GM18867 (cell line): ENCODE results near the gene NPTN.
A peak's percentile ranks its signal among the peaks of the same experiment; 100 is the strongest.
"Not testable (repeated sequence)": the region's sequence is repeated elsewhere in the genome, so short reads cannot be mapped to it uniquely, and the experiment has no call there.

Experiments
- ATAC-seq: cut with Tn5 transposase; IDR thresholded peaks from one replicate; pipeline ENCODE4 v1.9.1; 2021; ENCODE audit warnings: mild to moderate bottlenecking, moderate library complexity; ENCODE audit not compliant: unreplicated experiment

The NPTN gene

DNA sequence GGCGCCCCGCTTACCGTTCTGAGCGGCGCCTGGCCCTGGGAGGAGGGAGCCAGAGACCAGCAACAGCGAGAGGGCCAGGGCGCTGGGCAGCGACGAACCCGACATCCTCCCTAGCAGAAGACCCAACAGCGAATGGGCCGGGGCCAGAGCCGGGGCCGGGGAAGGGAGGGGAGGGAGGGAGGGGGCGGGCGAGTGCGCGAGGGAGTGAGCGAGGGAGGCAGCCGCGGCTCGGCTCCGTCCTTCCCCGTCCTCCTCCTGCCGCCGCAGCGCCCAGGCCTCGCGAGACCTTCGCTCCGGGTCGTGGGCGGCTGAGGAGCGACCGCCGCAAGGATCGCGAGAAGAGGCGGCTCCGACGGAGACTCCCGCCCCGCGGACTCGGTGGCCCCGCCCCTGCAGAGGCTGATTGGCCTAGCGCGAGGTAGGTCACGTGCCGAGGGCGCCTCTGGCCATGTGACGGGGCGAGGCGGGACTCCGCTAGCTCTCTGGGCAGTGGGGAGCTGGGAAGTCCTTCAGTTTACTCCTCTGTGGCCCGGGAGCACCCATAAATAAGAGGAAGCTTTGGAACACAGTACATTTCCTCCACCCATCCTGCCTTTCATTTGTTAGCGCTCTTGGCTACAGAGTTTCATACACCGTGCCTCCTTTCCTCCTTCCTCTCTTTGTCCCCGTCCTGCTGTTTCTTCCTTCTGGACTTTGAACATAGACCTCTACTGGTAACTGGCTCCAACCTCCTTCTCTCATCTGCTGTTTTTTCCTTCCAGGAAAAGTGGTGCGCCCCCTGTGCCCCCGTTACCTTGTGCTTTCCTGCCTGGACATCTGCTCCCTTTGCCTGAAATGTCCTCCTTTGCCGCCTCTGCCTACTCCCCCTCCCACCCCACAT, at the start of gene NPTN:
TSS of gene NPTN (minus strand) at position 279 of the 880 bp plus-strand sequence. CDS start at position 105, 174 bp downstream.
- ATAC-seq: peak; percentile 88

DNA sequence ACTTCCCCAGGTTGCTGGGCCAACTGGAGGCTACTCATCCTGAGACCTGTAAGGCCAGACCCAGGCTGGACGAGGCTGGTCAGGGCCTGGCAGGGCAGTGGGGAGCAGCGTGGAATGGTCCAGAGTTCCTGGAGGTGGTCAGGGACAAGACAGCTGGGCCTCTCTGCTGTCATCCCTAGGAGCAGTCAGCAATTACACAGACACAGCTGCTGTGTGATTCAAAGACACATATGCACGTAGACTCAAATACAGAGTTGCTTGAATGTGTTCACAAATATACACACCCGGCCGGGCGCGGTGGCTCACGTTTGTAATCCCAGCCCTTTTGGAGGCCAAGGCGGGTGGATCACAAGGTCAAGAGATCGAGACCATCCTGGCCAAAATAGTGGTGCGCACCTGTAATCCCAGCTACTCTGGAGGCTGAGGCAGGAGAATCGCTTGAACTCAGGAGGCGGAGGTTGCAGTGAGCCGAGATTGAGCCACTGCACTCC, 49.5 kb upstream of the NPTN start:
- no peak for ATAC-seq

DNA sequence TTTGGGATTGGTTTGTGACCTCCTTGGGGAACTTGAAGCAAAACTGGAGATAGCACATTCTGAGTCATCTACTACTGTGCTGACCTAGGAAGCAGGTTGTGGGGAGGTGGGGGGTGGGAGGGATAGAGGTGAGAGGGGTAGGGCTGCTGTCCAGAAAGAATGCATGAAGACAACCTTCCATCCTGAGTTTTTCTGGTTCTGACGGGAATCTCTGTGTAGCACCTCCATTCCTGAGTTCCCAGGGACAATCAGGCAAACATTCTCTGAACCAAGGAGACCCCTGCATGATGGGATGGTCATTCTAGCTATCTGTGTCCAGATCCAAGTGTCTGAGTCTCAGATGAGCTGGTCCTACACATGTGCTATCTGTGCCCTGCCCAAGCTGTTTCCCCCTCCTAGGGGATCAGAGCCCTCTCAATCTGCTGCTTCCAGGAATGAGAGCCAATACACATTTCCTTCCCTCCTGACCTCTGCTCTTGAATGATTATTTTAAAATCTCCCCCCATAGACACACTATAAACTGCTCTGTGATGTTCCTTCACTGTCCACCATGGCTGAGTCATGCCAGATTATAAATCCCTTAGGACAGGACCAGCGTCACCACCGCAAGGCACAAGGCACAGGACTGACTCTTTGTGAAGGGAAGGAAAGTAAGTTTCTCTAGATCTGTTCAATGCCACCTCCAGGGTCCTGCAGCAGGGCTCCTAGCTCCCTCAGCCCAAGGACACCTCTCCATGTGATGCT, 48.8 kb upstream of the NPTN start:
- ATAC-seq: no peak

DNA sequence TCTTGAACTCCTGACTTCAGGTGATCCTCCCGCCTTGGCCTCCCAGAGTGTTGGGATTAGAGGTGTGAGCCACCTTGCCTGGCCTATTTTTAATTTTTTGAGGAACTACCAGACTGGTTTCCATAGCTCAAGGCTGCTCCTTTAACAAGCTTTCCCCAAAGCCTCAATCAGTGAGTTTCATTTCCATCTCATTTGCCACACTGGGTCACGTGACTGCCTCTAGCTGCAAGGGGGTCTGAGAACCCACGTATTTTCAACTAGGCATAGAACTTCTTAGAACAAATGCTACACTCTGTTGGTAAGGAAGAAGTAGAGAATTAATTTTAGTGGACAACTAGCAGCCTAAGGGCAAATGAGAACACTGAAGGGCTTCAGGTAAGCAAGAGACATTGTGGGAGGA, 47.9 kb upstream of the NPTN start:
- no peak for ATAC-seq

DNA sequence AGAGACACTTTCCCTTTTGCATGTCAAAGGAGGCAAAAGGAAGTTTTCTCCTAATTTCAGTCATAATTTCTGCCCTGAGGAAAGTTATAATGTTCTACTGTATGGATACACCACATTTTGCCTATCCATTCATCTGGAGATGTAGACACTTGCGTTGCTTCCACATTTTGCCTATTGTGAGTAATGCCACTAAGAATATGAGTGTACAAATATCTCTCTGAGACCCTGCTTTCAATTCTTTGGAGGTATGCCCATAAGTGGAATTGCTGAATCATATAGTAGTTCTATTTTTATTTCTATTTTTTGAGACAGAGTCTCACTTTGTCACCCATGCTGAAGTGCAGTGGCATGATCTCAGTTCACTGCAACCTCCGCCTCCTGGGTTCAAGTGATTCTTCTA, 47.4 kb upstream of the NPTN start:
- no peak for ATAC-seq

DNA sequence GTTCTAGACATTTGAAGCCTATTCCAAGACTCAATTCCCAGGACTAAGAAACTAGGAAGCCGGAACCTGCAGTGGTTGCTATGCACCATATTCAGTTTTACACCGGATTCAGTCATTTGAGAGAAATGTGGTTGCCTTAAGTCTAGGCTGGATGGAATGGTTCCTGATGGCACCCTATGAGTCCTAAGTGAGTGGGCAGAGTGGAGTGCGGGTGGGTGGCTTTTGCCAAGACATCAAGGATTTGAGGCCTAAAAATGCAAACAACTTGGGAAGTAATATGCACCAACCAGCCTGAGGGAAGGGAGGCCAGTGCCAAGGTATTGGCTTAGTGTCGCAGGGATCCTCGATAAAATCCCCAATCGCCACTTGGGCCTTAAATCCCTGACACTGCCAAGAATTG, 46.8 kb upstream of the NPTN start:
- no peak for ATAC-seq

DNA sequence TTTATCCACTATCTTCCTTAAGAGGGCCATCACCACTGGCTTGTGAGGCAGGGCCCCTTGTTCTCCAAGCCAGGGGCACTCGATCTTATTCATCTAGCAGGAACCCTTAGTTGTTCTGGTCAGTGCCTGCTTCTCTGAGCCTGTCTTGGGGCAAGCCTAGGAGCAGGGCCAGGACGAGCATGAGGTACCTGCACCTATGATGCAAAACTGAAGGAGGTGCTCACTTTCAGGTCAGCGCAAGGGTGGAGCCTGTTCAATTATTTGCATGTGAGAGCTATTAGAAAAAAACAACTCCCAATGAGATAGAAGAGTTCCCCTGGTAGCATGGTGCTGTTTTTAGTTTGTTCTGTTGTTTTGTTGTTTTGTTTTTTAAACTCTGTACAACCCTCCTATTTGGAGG, 46.0 kb upstream of the NPTN start:
- ATAC-seq: no peak

DNA sequence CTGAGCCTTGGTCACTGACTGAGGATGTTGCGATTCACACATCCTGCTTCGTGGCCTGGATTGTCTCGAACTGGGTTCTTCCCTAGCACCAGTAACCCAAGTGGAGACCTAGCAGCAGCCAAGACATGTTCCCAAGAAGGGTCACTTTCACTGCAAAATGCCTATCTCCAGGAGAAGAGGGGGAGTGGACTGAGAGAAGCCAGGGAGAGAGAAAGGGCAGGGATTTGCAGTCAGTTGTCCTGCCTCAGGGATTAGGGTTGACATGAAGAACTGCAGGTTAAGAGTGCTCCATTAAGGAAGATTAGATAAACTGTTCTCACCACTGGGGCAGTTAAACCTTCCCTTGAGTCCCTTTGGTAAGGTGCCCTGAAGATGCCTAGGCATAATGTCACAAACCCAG, 45.3 kb upstream of the NPTN start:
- ATAC-seq: no peak

DNA sequence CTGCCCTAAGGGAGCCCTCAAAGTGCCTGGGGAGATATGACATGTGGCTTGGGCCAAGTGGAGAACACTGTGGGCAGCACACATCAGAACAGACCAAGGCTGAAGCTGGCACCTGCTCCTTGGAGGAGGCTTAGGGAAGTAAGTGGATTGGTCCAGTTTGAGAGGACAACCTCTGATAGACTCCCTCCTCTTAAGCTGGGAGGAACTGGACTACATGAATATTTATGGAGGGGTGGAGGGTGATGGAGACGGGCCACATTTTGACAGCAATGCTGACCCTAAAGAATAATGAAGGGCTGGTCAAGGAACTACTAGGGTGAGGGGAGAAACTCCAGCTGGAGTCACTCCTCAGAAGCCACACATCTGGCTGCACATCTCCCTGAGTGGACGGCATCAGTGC, 44.5 kb upstream of the NPTN start:
- ATAC-seq: no peak

DNA sequence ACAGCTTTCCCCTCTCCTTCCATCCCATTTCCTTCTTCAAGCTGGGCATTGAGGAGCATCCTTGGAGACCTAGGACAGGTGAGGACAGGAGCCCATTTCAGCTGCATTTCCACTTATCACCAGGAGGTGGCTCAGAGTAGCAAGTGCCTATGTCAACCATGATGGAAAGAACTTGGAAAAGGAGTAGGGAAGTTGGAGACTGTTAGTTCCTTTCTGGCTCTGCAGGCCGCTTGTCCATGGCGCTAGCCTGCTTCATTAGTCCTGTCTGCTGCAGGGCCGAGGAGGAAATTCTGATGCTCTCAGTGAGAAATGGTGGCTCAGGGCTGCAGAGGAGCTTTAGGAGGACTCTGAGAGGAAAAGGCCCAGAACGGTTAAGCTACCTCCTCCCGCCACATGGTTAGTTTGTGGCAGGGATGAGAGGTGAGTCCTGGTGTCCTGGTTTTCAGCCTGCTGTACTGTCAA, 44.0 kb upstream of the NPTN start:
- no peak for ATAC-seq

DNA sequence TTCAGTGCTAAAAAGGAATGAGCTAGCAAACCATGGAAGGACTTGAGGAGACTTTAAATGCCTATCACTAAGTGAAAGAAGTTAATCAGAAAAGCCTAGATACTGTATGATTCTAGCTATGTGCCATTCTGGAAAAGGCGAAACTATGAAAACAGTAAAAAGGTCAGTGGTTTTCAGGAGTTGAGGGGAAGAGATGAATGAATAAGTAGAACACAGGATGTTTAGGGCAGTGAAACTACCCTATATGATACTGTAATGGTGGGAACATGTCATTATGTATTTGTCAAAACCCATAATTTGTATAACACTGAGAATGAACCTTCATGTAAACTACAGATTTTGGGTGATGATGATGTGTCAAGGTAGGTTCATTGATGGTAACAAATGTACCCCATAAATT, 41.4 kb upstream of the NPTN start:
- ATAC-seq: no peak

DNA sequence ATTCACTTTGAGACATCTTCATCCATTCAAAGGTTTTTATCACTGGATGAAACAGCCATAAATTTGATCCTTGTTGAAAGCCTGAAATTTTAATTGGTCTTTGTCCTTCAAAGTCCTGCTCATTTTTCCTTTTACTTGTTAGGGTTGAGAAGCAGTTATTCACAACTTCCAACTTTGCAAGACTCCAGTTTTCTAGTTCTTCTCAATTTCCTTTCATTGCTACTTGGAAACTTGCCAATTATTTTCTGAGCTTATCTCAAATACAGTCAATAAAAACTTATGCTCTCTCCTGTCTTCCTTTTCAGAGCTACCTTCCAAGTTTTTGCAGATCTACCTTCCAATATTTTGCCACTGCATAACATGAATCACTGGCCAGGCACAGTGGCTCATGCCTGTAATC, 27.3 kb upstream of the NPTN start:
- ATAC-seq: no peak

DNA sequence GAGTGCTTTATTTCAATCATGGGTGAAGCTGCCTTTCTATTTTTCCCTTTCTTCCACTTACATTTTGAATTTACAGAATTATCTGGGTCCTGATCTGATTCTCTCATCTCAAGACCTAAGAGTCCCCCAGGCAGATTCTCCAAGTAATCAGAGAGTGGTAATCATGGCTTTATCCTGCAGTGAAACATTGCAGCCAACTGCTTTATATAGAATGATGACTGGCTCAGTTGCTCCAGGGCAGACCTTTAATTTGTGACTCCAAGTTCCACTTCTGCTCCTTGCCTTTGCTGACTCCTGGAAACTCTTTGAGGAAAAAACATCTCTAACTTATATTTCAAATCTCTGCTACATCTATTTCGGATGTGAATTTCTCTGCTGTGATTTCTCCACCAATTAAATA, 25.5 kb upstream of the NPTN start:
- no peak for ATAC-seq

DNA sequence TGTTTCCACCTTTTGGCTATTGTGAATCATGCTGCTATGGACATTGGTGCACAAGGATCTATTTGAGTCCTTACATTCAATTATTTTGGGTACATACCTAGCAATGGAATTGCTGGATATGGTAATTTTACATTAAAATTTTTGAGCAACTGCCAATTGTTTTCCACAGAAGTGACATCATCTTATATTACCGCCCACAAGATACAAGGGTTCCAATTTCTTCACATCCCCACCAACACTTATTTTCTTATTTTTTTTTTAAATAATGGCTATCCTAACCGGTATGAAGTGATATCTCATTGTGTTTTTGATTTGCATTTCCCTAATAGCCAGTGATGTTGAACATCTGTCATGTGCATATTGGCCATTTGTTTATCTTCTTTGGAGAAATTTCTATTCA, 22.5 kb upstream of the NPTN start:
- ATAC-seq: no peak

DNA sequence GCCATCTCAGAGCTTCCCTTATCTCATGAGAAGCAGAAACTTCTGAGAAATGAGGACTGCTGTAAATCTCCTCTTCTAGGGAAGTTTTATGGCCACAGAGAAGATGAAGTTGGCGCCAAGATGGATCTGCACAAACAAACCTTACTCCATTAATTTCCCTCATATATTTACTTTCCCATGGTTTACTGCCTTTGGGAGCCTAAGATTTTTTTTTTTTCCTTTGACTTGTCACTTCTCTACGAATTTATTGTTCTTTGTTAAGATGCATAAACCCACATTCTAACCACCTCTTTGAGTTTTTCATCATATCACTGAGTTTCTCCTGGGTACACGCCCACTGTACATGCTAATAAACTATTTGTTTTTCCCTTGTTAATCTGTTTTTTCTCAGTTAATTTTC, 21.5 kb upstream of the NPTN start:
- no peak for ATAC-seq

DNA sequence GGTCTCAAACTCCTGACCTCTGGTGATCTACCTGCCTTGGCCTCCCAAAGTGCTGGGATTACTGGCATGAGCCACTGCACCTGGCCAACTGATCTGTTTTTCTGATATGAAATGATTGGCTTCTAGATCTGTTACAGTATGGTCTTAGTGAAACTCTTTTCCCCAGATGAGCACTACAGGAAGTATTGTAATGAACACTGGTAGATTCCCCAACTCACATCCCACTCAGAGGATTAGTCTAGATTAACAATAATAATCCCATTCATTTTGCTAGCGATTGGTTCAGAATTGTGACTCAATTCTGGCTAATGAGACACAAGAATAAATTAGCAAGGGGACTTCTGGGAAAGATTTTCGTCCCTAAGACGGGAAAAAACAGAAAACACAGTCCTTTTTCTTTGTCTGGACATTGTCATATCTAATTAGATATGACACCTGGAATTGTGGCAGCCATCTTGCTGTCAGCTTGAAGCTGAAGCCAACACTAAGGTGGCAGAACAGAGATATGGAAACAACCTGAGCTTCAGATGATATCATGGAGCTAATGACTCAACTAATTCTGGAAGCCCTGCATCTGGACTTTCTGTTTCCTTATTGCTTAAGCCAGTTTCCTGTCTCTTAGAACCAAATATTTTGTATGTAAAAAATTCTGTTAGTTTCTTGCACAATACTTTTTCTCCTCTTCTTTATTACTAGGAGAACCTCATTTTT, 17.4 kb upstream of the NPTN start:
- no peak for ATAC-seq

DNA sequence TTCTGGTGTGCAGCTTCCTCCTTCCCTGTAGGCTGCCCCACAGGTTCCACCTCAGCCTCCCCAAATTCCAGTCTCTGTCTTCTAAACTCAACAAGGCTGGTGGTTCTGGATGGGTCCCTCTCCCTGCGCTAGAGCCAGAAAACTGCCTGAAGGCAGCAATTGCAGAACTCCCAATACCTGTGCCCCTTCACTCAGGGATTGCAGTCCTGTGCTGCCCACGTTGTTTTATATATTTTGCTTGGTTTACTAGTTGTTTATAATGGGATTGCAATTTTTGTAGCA, 14.8 kb upstream of the NPTN start:
- ATAC-seq: no peak

DNA sequence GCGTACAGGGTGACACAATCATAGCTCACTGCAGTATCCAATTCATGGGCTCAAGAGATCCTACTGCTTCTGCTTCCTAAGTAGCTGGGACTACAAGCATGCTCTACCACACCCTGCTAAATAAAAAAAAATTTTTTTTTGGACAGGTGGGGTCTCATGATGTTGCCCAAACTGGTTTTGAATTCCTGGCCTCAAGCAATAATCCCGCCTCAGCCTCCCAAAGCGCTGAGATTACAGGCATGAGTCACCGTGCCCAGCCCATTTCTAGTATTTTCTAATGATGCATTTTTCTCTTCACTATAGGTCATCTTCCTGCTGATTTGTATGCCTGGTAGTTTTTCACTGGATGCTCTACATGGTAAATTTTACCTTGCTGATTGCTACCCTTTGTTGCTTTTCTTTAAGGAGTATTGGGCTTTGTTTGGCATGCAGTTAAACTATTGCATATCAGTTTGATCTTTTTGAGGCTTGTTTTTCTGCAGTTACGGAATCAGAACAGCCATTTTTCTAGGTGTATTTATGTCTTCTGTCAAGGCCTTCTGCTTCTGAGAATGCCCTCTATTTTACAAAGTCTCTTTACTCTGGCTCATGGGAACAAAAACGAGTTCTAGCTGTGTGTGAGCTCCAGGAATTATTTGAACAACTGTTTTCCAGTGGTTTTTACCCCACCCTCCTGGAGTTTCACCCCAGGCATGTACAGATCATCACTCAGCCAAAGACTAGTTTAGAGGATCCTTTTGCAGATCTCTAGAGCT, 14.2 kb upstream of the NPTN start:
- ATAC-seq: no peak

DNA sequence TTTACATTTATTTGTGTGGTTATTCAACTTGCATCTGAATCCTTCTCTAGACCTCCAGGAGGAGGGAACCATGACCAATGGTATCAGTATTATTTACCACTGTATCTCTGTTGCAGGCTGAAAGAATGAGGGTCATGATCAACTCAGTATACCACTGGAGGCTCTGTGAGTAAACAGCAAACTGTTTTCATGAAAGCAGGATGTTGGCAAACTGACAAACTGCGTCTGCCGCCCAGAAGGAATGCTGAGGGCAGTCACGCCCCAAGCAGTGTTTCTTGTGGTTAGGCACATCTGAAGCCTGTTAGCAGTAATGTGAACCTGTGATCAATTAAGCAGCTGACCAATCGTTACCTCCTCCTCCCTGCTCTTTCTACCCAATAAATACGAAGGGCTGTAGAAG, 6.3 kb upstream of the NPTN start:
- not testable (repeated sequence) for ATAC-seq

DNA sequence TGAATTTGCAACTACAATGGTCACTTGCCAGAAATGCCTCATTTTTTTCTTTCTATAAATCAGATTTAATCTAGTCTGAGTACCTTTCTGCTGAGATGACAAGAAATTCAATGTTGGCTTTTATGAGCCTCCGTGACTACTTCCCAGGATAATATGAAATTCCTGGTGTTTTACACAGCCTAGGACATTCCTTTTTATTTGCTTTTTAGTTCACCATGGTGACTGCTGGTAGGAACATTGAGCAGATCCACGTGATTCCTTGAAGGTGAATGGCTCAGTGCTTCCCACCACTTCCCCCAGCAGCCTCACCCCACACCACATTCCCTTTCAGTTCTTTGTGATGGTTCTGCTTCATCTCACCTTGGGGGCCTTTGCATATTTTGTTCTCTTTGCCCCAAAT, 4.3 kb upstream of the NPTN start:
- ATAC-seq: no peak

DNA sequence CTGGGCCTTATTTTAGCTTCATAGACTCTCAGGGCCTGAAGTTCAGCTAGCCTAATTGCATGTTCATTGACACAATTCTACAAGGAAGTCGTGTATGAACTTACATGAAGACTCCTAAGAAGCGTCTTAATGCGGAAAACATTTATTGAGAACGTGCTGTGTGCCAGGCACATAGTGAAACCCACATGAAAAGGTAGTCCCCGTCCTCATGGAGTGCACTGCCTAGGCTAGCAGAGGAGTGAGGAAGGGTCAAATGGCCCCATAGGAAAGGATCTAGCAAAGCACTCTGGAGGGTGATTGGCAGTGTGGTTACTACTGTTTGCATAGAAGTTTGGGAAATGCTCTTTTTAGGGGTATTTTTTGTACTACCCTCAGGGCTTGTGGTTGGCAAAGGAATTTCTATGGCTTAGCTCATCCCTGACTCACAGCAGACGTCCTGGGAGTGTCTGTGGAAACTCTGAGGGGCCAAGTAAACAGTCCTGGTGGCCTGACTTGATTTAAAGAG, 854 bp upstream of the NPTN start:
- no peak for ATAC-seq
